ENCODE data around the gene RXFP1. TPM values are rescaled to one million over a fixed set of nuclear protein-coding genes. Genes with fewer than 3 reads are reported as not detected.

The RXFP1 gene
- total and polyA plus RNA-seq, 4 donors = 0.24 to 1.5 (median 0.80) TPM

DNA sequence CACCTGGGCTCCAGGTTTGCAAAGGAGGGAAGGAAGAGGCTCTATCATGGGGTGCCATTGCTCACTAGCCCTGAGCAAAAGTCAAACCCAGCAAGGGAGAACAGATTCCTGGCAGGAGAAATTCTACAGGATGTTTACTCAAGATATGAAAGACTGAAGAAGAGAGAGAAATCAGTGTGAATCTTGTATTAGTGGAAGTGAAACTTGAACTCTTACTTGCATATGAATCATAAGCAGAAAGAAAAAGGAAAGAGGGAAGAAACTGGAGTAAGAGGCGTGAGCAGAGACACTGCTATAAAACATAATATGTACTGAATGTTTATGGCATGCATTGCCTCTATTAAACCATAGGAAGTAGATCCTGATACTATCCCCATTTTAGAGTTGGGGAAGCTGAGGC, 89.1 kb downstream of the RXFP1 start:
- Histone ChIP-seq H3K36me3 (ENCODE audit: control insufficient read depth in 4 of 4, insufficient read depth in 3 of 4, low read depth in 1 of 4, low read length in 3 of 4) (no peaks in the 10 kb centered on the region), H3K4me1 (ENCODE audit: control insufficient read depth in 4 of 4, insufficient read depth in 4 of 4, low read length in 3 of 4) (no peaks in the 10 kb centered on the region), H3K27ac (ENCODE audit: low read depth in 1 of 2, low read length in 2 of 2) (no peak overlapping the region), H3K4me3 (ENCODE audit: low read depth in 1 of 3, low read length in 3 of 3) (no peak overlapping the region), H3K27me3 (ENCODE audit: control insufficient read depth in 4 of 4, insufficient read depth in 4 of 4, low read length in 3 of 4) (no peaks in the 10 kb centered on the region), H3K9ac (ENCODE audit: low read depth in 1 of 2, low read length in 2 of 2) (no peak overlapping the region), H3K9me3 (ENCODE audit: control insufficient read depth in 4 of 4, low read length in 3 of 4) (no peaks in the 10 kb centered on the region)
- 51% methylated on average over 1 of the region's 1 CpG for WGBS
- TF ChIP-seq JUND (IDR thresholded peaks at IDR 0.05) (no peak), SP1 (IDR thresholded peaks at IDR 0.05) (no peak), FOXA2 (IDR thresholded peaks at IDR 0.05) (no peak), EGR1 (IDR thresholded peaks at IDR 0.05; ENCODE audit: low read depth in 2 of 2) (no peak), YY1 (IDR thresholded peaks at IDR 0.05) (no peak), GABPA (IDR thresholded peaks at IDR 0.05 in 1 of 2, conservative IDR thresholded peaks at IDR 0.05 in 1 of 2) (no peak), NR2F2 (IDR thresholded peaks at IDR 0.05) (no peak), HNF4A (conservative IDR thresholded peaks at IDR 0.05) (no peak), TAF1 (conservative IDR thresholded peaks at IDR 0.05) (no peak), FOXA1 (IDR thresholded peaks at IDR 0.05) (no peak), HNF4G (IDR thresholded peaks at IDR 0.05) (no peak), RAD21 (IDR thresholded peaks at IDR 0.05) (no peak), RXRA (IDR thresholded peaks at IDR 0.05) (no peak)
- TF ChIP-seq, protein P1, sequence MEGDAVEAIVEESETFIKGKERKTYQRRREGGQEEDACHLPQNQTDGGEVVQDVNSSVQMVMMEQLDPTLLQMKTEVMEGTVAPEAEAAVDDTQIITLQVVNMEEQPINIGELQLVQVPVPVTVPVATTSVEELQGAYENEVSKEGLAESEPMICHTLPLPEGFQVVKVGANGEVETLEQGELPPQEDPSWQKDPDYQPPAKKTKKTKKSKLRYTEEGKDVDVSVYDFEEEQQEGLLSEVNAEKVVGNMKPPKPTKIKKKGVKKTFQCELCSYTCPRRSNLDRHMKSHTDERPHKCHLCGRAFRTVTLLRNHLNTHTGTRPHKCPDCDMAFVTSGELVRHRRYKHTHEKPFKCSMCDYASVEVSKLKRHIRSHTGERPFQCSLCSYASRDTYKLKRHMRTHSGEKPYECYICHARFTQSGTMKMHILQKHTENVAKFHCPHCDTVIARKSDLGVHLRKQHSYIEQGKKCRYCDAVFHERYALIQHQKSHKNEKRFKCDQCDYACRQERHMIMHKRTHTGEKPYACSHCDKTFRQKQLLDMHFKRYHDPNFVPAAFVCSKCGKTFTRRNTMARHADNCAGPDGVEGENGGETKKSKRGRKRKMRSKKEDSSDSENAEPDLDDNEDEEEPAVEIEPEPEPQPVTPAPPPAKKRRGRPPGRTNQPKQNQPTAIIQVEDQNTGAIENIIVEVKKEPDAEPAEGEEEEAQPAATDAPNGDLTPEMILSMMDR (IDR thresholded peaks at IDR 0.05; ENCODE audit: low read depth, low read length, missing input control) = no peak
- TF ChIP-seq, protein P2, sequence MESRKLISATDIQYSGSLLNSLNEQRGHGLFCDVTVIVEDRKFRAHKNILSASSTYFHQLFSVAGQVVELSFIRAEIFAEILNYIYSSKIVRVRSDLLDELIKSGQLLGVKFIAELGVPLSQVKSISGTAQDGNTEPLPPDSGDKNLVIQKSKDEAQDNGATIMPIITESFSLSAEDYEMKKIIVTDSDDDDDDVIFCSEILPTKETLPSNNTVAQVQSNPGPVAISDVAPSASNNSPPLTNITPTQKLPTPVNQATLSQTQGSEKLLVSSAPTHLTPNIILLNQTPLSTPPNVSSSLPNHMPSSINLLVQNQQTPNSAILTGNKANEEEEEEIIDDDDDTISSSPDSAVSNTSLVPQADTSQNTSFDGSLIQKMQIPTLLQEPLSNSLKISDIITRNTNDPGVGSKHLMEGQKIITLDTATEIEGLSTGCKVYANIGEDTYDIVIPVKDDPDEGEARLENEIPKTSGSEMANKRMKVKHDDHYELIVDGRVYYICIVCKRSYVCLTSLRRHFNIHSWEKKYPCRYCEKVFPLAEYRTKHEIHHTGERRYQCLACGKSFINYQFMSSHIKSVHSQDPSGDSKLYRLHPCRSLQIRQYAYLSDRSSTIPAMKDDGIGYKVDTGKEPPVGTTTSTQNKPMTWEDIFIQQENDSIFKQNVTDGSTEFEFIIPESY (IDR thresholded peaks at IDR 0.05) = no peak
- TF ChIP-seq, protein P3, sequence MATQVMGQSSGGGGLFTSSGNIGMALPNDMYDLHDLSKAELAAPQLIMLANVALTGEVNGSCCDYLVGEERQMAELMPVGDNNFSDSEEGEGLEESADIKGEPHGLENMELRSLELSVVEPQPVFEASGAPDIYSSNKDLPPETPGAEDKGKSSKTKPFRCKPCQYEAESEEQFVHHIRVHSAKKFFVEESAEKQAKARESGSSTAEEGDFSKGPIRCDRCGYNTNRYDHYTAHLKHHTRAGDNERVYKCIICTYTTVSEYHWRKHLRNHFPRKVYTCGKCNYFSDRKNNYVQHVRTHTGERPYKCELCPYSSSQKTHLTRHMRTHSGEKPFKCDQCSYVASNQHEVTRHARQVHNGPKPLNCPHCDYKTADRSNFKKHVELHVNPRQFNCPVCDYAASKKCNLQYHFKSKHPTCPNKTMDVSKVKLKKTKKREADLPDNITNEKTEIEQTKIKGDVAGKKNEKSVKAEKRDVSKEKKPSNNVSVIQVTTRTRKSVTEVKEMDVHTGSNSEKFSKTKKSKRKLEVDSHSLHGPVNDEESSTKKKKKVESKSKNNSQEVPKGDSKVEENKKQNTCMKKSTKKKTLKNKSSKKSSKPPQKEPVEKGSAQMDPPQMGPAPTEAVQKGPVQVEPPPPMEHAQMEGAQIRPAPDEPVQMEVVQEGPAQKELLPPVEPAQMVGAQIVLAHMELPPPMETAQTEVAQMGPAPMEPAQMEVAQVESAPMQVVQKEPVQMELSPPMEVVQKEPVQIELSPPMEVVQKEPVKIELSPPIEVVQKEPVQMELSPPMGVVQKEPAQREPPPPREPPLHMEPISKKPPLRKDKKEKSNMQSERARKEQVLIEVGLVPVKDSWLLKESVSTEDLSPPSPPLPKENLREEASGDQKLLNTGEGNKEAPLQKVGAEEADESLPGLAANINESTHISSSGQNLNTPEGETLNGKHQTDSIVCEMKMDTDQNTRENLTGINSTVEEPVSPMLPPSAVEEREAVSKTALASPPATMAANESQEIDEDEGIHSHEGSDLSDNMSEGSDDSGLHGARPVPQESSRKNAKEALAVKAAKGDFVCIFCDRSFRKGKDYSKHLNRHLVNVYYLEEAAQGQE (IDR thresholded peaks at IDR 0.05) = no peak
- TF ChIP-seq, protein P4, sequence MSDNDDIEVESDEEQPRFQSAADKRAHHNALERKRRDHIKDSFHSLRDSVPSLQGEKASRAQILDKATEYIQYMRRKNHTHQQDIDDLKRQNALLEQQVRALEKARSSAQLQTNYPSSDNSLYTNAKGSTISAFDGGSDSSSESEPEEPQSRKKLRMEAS (IDR thresholded peaks at IDR 0.05) = no peak
- TF ChIP-seq, protein P5, sequence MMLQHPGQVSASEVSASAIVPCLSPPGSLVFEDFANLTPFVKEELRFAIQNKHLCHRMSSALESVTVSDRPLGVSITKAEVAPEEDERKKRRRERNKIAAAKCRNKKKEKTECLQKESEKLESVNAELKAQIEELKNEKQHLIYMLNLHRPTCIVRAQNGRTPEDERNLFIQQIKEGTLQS (IDR thresholded peaks at IDR 0.05) = no peak
- DNase-seq (ENCODE audit: low spot score) = no peak

Data from liver (tissue), 9 donors.